ENCODE measurements around the gene RUNDC3A.
A peak's percentile ranks its signal among the peaks of the same experiment; 100 is the strongest.

RUNDC3A gene

DNA sequence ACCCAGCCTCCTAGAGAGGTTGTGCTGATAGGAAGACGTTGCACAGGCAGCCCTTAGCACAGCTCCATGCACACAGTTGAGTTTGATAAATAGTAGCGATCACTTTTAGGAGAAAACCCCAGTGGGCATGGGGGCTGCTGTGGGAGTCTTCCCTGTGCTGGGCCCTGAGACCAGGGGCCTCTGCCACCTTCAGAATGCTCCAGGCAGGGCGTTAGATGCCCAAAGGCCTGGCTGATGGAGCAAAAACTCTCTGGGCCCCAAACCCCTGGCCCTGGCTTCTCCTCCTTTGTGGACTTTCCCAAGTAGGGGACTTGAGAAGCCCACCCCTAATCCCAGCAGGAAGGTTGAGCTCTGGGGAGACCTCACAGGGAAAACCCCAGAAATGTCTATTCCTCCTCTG lies 26.1 kb upstream of the RUNDC3A start:
- DNase-seq (ENCODE audit: extremely low spot score), result no peak
- CTCF ChIA-PET, result interaction anchor here (0.9 to 5.8 kb wide), 3 partner anchors 10 to 72 kb away, joined by 3 to 27 read pairs (median 4); no protein-coding TSS in a partner anchor
- POLR2A ChIA-PET, result no interaction called here
- TF ChIP-seq, protein P1, sequence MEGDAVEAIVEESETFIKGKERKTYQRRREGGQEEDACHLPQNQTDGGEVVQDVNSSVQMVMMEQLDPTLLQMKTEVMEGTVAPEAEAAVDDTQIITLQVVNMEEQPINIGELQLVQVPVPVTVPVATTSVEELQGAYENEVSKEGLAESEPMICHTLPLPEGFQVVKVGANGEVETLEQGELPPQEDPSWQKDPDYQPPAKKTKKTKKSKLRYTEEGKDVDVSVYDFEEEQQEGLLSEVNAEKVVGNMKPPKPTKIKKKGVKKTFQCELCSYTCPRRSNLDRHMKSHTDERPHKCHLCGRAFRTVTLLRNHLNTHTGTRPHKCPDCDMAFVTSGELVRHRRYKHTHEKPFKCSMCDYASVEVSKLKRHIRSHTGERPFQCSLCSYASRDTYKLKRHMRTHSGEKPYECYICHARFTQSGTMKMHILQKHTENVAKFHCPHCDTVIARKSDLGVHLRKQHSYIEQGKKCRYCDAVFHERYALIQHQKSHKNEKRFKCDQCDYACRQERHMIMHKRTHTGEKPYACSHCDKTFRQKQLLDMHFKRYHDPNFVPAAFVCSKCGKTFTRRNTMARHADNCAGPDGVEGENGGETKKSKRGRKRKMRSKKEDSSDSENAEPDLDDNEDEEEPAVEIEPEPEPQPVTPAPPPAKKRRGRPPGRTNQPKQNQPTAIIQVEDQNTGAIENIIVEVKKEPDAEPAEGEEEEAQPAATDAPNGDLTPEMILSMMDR (IDR thresholded peaks at IDR 0.05; ENCODE audit: control extremely low read depth, extremely low read depth, low read depth, missing control alignments), result no peak

DNA sequence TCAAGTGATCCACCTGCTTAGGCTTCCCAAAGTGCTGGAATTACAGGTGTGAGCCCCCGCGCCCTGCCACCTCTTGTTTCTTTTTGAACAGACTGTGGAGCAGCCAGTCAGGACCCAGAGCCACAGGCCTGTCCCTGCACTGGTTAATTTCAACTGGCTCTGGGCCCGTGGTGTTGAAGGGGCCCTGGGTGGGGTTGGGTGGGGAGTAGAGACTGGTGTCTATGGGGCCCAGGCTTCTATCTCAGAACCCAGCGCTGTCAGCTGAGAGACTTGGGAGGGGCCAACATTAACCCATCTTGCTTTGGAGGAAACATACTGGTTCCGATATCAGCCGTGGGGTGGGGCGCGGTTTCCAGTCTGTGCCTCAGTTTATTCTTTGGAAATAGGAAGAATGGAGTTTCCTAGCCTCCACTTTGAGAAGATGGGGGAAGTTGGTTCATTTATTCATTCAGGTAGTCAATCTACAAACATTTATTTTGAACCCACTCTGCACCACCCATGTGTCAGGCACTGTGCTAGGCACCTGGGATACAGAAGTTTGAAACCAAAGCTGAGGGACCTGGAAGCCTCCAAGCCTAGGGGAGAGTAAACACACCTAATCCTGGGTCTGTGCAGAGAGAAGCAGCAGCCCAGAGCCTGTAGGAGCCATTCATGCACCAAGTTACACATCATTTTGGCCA lies 24.9 kb upstream of the RUNDC3A start:
- TF ChIP-seq, protein P1 (IDR thresholded peaks at IDR 0.05; ENCODE audit: control extremely low read depth, extremely low read depth, low read depth, missing control alignments), result no peak
- CTCF ChIA-PET, result interaction anchor here (0.9 kb wide), 1 partner anchor 9 kb away, joined by 4 read pairs; no protein-coding TSS in a partner anchor
- POLR2A ChIA-PET, result no interaction called here
- no peak for DNase-seq (ENCODE audit: extremely low spot score)

DNA sequence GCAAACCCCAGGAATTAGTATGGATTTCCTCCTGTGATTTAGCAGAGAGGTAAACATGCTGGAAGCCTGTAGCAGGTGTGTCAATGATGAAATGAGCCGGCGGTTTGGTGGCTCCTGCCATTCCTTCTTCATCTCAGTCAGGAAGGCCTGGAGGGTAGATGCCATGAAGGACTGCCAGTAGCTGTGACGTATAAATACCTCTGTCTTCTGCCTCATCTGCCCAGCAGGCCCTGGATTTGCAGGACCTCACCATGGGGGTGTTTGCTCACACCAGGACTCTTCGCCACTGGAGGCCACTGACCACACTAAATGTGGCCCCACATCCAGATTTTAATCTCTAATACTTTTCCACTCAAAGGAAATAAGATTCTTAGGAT lies 24.4 kb upstream of the RUNDC3A start:
- ChIA-PET POLR2A (no interaction called here), CTCF (no interaction called here)
- TF ChIP-seq, protein P1 (IDR thresholded peaks at IDR 0.05; ENCODE audit: control extremely low read depth, extremely low read depth, low read depth, missing control alignments), result no peak
- no peak for DNase-seq (ENCODE audit: extremely low spot score)

DNA sequence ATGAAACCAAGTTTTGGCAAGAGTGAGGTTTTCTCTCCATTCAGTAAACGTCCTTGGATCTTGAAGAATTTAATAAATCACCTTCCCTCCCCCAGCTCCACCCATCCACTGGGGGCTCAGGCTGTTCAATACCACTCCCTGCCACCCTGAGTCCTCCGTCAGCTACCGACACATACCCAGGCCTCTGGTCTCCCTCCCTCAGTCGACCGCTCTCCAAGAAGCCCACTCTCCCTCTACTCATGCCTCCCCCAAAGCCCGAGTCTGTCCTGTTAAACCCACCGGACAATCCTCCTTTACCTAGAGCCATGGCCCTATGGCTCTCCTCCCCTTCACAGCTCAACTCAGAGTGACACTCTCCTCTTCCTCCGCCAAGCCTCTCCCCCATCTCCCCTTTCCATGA lies 20.8 kb upstream of the RUNDC3A start:
- no peak for DNase-seq (ENCODE audit: extremely low spot score)
- TF ChIP-seq, protein P1 (IDR thresholded peaks at IDR 0.05; ENCODE audit: control extremely low read depth, extremely low read depth, low read depth, missing control alignments), result no peak
- ChIA-PET POLR2A (no interaction called here), CTCF (interaction anchor here (0.9 to 1.2 kb wide), 4 partner anchors 9 to 164 kb away, joined by 3 read pairs; partner anchors contain the start of gene HDAC5)

DNA sequence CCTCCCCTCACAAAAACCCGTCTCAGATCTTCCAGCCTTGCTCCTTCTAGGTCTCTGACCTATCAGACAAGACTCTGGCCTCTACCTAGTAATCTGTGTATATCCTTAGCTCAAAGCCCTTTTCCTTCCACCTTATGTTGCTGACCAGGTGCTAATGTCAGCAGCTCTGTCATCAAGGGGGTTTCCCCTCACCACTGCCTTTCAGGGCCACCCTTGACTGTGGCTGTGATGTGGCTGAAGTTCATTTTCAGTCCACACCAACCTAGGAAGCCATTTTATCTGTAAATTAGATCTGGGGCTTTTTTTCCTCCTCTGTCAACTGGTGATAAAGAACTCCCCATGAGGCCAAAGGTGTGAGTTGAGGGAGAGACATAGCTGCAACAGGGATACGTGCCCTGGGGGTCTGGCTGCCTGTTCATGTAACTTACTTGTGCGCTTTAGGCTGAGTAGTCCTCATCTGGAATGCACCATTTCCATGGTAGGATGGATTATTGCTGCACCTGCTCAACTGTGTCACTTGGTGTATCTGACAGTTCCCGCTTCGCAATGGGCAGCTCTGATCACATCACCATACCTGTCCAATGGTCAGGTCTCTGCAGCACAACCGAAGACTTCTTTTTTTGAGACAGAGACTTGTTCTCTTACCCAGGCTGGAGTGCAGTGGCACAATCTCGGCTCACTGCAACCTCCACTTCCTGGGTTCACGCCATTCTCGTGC lies 14.7 kb upstream of the RUNDC3A start:
- TF ChIP-seq, protein P1 (IDR thresholded peaks at IDR 0.05; ENCODE audit: control extremely low read depth, extremely low read depth, low read depth, missing control alignments), result no peak
- POLR2A ChIA-PET, result no interaction called here
- CTCF ChIA-PET, result interaction anchor here (0.9 to 1.5 kb wide), 3 partner anchors 11 to 26 kb away, joined by 3 read pairs; no protein-coding TSS in a partner anchor
- peak; percentile 33 for DNase-seq (ENCODE audit: extremely low spot score)

DNA sequence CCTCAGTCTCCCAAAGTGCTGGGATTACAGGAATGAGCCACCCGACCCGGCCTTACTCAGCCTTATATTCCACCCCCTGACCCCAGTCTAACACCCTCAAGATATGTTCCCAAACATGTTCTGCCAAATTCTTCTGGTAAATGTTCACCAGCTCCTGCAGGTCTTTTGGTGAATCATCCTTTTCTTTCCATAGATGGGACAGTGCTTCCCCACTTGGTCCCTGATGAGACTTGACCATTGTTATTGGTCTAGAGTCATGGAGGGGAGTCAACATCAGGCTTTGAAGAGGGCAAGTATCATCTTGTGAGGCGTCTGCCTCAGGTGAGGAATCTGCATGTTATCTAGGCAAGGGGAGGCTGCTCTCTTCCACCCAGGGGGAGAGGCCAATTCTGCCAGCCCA lies 10.4 kb upstream of the RUNDC3A start:
- CTCF ChIA-PET, result interaction anchor here (1.0 kb wide), 1 partner anchor 33 kb away, joined by 3 read pairs; no protein-coding TSS in a partner anchor
- DNase-seq (ENCODE audit: extremely low spot score), result no peak
- POLR2A ChIA-PET, result no interaction called here
- TF ChIP-seq, protein P1 (IDR thresholded peaks at IDR 0.05; ENCODE audit: control extremely low read depth, extremely low read depth, low read depth, missing control alignments), result no peak

All from GM10248 (cell line).